Neural progenitor cell (in vitro differentiated cells): ENCODE results near the gene LIPN. TPM values are rescaled to one million over a fixed set of nuclear protein-coding genes. Genes with fewer than 3 reads are reported as not detected.

Experiments
- DNase-seq: peaks from one replicate; pipeline ENCODE4 v3.0.0-alpha.2; 2016; ENCODE audit warnings: low spot score
- H2AFZ ChIP-seq: fragments of 200-600 bp; sonication (generic); replicated peaks from 2 replicates; pipeline ENCODE4 v1.6.1; 2016; ENCODE audit warnings: antibody characterized with exemption
- H3F3A ChIP-seq: fragments of 200-600 bp; sonication (generic); 2 replicates; pipeline ENCODE4 v1.6.1; 2016; ENCODE audit warnings: antibody characterized with exemption, low read depth
- H3K27ac ChIP-seq: fragments of 200-600 bp; sonication (generic); 2 replicates; pipeline ENCODE4 v1.5.1; 2016; ENCODE audit warnings: mild to moderate bottlenecking
- H3K27me3 ChIP-seq: fragments of 200-600 bp; sonication (generic); 2 replicates; pipeline ENCODE4 v1.6.1; 2016; ENCODE audit warnings: mild to moderate bottlenecking, moderate library complexity
- H3K36me3 ChIP-seq: fragments of 200-600 bp; sonication (generic); 2 replicates; pipeline ENCODE4 v1.5.1; 2016
- H3K4me1 ChIP-seq: fragments of 200-600 bp; sonication (generic); 2 replicates; pipeline ENCODE4 v1.6.1; 2016; ENCODE audit warnings: mixed run types
- H3K4me2 ChIP-seq: fragments of 200-600 bp; sonication (generic); 2 replicates; pipeline ENCODE4 v1.6.1; 2016
- H3K4me3 ChIP-seq: fragments of 200-600 bp; sonication (generic); 2 replicates; pipeline ENCODE4 v1.5.1; 2016
- H3K79me2 ChIP-seq: fragments of 200-600 bp; sonication (generic); 2 replicates; pipeline ENCODE4 v1.6.1; 2016; ENCODE audit warnings: low read depth
- H3K9ac ChIP-seq: fragments of 200-600 bp; sonication (generic); 2 replicates; pipeline ENCODE4 v1.6.1; 2016
- H3K9me3 ChIP-seq: fragments of 200-600 bp; sonication (generic); 2 replicates; pipeline ENCODE4 v1.5.1; 2016; ENCODE audit warnings: low read depth
- H4K20me1 ChIP-seq: fragments of 200-600 bp; sonication (generic); 2 replicates; pipeline ENCODE4 v1.6.1; 2016; ENCODE audit warnings: low read depth
- H3K27ac Mint-ChIP-seq: 3 replicates; pipeline ENCODE4 v1.8.0; 2021; ENCODE audit warnings: mixed read lengths
- H3K27me3 Mint-ChIP-seq: 2 replicates; pipeline ENCODE4 v1.8.0; 2022; ENCODE audit warnings: low read depth, mild to moderate bottlenecking, inconsistent platforms, moderate library complexity, mixed read lengths; ENCODE audit not compliant: insufficient read depth
- H3K36me3 Mint-ChIP-seq: 3 replicates; pipeline ENCODE4 v1.8.0; 2021; ENCODE audit warnings: mixed read lengths
- H3K4me1 Mint-ChIP-seq: 3 replicates; pipeline ENCODE4 v1.8.0; 2021; ENCODE audit warnings: mixed read lengths
- H3K4me3 Mint-ChIP-seq: 3 replicates; pipeline ENCODE4 v1.8.0; 2021; ENCODE audit warnings: mild to moderate bottlenecking, moderate library complexity, mixed read lengths
- H3K9me3 Mint-ChIP-seq: 3 replicates; pipeline ENCODE4 v1.8.0; 2020; ENCODE audit warnings: mixed read lengths
- EZH2 ChIP-seq: fragments of 200-600 bp; sonication (generic); IDR thresholded peaks from 2 replicates; pipeline ENCODE4 v1.6.1; 2017; ENCODE audit warnings: antibody characterized with exemption, mild to moderate bottlenecking, moderate library complexity
- EZH2phosphoT487 ChIP-seq: fragments of 200-600 bp; sonication (generic); IDR thresholded peaks from 2 replicates; pipeline ENCODE4 v1.6.1; 2017; ENCODE audit warnings: antibody characterized with exemption
- total RNA-seq: library from RNA; depleted of rRNA; stranded (reverse); fragments of >200 nt; gene quantifications from 2 replicates; pipeline ENCODE4 v1.2.3, GENCODE V29; 2015; ENCODE audit warnings: low replicate concordance
- TF ChIP-seq, protein P1 (sequence below): fragments of 200-600 bp; sonication (generic); IDR thresholded peaks from 2 replicates; pipeline ENCODE4 v1.5.1; 2017; ENCODE audit warnings: antibody characterized with exemption, mild to moderate bottlenecking

Gene LIPN, protein sequence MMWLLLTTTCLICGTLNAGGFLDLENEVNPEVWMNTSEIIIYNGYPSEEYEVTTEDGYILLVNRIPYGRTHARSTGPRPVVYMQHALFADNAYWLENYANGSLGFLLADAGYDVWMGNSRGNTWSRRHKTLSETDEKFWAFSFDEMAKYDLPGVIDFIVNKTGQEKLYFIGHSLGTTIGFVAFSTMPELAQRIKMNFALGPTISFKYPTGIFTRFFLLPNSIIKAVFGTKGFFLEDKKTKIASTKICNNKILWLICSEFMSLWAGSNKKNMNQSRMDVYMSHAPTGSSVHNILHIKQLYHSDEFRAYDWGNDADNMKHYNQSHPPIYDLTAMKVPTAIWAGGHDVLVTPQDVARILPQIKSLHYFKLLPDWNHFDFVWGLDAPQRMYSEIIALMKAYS
- not detected in 2 replicates for total RNA-seq

DNA sequence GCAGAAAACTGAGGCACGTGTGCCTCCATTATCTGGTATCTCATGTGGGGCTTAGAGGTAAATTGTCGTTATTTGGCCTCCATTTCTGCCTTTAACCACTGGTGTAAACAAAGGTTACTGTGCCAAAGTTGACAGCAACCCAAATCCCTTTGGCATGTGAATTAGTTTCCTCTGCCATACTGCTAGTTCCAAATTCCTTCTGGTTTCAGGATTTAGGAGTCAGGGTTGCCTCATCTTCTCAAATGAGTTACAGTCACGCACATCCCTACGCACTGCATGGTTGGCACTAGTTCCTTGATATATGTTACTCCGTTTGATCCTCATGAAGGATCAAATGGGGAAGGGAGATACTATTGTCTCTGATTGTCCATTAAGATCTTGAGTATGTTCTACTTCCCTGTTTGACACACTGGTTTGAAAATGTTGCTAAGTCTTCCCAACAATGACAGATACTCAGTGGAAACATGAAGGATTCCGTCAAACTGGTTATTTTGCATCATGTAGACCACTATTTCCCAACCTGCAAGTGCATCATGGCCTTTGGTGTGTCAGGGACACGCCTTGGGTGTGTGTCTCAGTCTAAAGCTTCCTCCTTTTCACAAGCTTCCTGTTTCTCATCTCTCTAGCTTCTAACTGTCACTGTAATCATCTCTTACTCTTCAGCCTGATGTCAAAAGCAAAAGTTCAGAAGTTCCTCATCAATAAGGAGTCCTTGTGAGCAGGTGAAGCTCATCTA lies at the start of gene LIPN:
Gene LIPN, plus strand, starts transcription at position 655 of the 736 bp plus-strand sequence. CDS start 1,386 bp downstream, outside the sequence.
- Histone ChIP-seq H3K4me1 (no peaks in the 10 kb centered on the region), H3F3A (no peaks in the 10 kb centered on the region), H3K27ac (no peak within 1 kb of the TSS), H3K4me2 (no peak within 1 kb of the TSS), H3K79me2 (no peaks in the 10 kb centered on the region), H2AFZ (no peak within 1 kb of the TSS), H3K9me3 (no peaks in the 10 kb centered on the region), H3K9ac (no peak within 1 kb of the TSS), H4K20me1 (no peaks in the 10 kb centered on the region), H3K36me3 (no peaks in the 10 kb centered on the region), H3K27me3 (no peaks in the 10 kb centered on the region), H3K4me3 (no peak within 1 kb of the TSS)
- Mint-ChIP-seq H3K4me1 (no peaks in the 10 kb centered on the region), H3K27ac (no peak within 1 kb of the TSS), H3K9me3 (no peaks in the 10 kb centered on the region), H3K4me3 (no peak within 1 kb of the TSS), H3K36me3 (no peaks in the 10 kb centered on the region), H3K27me3 (no peaks in the 10 kb centered on the region)
- TF ChIP-seq, protein P1, sequence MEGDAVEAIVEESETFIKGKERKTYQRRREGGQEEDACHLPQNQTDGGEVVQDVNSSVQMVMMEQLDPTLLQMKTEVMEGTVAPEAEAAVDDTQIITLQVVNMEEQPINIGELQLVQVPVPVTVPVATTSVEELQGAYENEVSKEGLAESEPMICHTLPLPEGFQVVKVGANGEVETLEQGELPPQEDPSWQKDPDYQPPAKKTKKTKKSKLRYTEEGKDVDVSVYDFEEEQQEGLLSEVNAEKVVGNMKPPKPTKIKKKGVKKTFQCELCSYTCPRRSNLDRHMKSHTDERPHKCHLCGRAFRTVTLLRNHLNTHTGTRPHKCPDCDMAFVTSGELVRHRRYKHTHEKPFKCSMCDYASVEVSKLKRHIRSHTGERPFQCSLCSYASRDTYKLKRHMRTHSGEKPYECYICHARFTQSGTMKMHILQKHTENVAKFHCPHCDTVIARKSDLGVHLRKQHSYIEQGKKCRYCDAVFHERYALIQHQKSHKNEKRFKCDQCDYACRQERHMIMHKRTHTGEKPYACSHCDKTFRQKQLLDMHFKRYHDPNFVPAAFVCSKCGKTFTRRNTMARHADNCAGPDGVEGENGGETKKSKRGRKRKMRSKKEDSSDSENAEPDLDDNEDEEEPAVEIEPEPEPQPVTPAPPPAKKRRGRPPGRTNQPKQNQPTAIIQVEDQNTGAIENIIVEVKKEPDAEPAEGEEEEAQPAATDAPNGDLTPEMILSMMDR = no peak
- no peak for DNase-seq

DNA sequence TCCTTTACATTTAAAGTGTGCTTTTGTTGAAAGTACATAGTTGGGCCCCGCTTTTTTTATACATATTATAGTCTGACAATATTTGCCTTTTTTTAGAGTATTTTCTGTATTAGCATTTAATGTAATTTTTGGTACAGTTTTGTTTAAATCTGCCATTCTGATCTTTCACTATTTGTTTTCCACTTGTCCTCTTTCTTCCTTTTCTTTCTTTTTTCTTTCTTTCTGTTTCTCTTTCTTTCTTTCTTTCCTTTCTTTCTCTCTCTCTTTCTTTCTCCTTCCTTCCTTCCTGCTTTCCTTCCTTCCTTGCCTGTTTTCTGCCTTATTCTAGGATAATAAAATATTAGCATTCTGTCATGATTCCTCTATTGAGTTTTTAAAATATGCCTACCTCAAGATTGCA lies 44.3 kb upstream of the LIPN start:
- H3K4me1 Mint-ChIP-seq = no peaks in the 10 kb centered on the region
- Histone ChIP-seq H3K27me3 (no peaks in the 10 kb centered on the region), H4K20me1 (no peaks in the 10 kb centered on the region), H3K4me1 (no peaks in the 10 kb centered on the region), H3K27ac (no peak overlapping the region), H3K9ac (no peak overlapping the region), H3K9me3 (no peaks in the 10 kb centered on the region), H3K4me3 (no peak overlapping the region), H3K36me3 (no peaks in the 10 kb centered on the region), H2AFZ (no peak overlapping the region), H3K79me2 (no peaks in the 10 kb centered on the region), H3K4me2 (no peak overlapping the region), H3F3A (no peaks in the 10 kb centered on the region)
- no peaks in the 10 kb centered on the region for H3K9me3 Mint-ChIP-seq
- no peak for DNase-seq
- H3K36me3 Mint-ChIP-seq = no peaks in the 10 kb centered on the region
- H3K27ac Mint-ChIP-seq = no peak overlapping the region
- no peak overlapping the region for H3K4me3 Mint-ChIP-seq
- TF ChIP-seq, protein P1 = no peak
- TF ChIP-seq EZH2phosphoT487 (no peak), EZH2 (no peak)
- no peaks in the 10 kb centered on the region for H3K27me3 Mint-ChIP-seq

GRCh38 chr10:88721392-88721791 lies 38.4 kb upstream of the LIPN start:
- H3K4me1 Mint-ChIP-seq = no peaks in the 10 kb centered on the region
- no peak for DNase-seq

More at GRCh38 chr10:88721392-88721791, 38.4 kb upstream of the LIPN start:
- H3K9ac ChIP-seq = no peak overlapping the region
- H4K20me1 ChIP-seq = no peaks in the 10 kb centered on the region
- H3K4me3 Mint-ChIP-seq = no peak overlapping the region
- no peaks in the 10 kb centered on the region for H3K4me1 ChIP-seq
- H3K9me3 ChIP-seq = no peaks in the 10 kb centered on the region
- H3K79me2 ChIP-seq = no peaks in the 10 kb centered on the region
- no peak overlapping the region for H2AFZ ChIP-seq
- H3K27ac ChIP-seq = no peak overlapping the region
- H3K9me3 Mint-ChIP-seq = no peaks in the 10 kb centered on the region
- H3F3A ChIP-seq = no peaks in the 10 kb centered on the region
- no peaks in the 10 kb centered on the region for H3K27me3 Mint-ChIP-seq
- no peaks in the 10 kb centered on the region for H3K36me3 ChIP-seq
- H3K27ac Mint-ChIP-seq = no peak overlapping the region
- TF ChIP-seq EZH2phosphoT487 (no peak), EZH2 (no peak)
- TF ChIP-seq, protein P1 = no peak
- H3K4me2 ChIP-seq = no peak overlapping the region
- no peaks in the 10 kb centered on the region for H3K27me3 ChIP-seq
- H3K36me3 Mint-ChIP-seq = no peaks in the 10 kb centered on the region
- no peak overlapping the region for H3K4me3 ChIP-seq
